ENCODE measurements around the gene KCTD6.

Gene KCTD6

GRCh38 chr3:58544541-58544940 lies 52.6 kb downstream of the KCTD6 start:
- in situ Hi-C loops (cut with MboI; ENCODE audit: low sequenced_read_pairs, unreplicated experiment): no loop called here

DNA sequence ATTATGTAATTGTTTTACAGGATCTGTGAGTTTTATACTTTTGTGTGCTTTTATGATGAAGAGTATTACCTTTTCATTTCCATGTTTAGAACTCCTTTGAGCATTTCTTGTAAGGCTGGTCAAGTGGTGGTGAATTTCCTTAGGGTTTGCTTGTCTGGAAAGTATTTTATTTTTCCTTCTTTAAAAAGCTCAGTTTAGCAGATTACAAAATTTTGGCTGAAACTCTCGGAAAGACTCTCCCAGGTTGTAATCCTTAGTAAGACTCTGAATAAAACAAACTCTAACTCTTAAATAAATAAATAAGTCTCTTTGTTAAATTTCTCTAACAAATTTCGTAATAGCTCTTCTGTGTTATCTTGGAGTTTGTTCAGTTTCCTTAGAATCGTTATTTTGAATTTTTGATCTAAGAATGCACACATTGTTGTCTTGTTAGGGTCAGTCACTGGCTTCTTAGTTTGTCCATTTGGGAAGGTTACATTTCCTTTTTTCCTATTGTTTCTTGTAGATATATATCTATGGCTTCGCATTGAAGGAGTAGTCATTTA lies 59.8 kb downstream of the KCTD6 start:
- in situ Hi-C loops (cut with MboI; ENCODE audit: low sequenced_read_pairs, unreplicated experiment): no loop called here
- DNase-seq (ENCODE audit: low spot score): no peak

More at GRCh38 chr3:58544541-58544940, 52.6 kb downstream of the KCTD6 start:
- TF ChIP-seq, protein P1, sequence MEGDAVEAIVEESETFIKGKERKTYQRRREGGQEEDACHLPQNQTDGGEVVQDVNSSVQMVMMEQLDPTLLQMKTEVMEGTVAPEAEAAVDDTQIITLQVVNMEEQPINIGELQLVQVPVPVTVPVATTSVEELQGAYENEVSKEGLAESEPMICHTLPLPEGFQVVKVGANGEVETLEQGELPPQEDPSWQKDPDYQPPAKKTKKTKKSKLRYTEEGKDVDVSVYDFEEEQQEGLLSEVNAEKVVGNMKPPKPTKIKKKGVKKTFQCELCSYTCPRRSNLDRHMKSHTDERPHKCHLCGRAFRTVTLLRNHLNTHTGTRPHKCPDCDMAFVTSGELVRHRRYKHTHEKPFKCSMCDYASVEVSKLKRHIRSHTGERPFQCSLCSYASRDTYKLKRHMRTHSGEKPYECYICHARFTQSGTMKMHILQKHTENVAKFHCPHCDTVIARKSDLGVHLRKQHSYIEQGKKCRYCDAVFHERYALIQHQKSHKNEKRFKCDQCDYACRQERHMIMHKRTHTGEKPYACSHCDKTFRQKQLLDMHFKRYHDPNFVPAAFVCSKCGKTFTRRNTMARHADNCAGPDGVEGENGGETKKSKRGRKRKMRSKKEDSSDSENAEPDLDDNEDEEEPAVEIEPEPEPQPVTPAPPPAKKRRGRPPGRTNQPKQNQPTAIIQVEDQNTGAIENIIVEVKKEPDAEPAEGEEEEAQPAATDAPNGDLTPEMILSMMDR (IDR thresholded peaks at IDR 0.05; ENCODE audit: borderline replicate concordance, control extremely low read depth, extremely low read depth, insufficient read depth, missing control alignments): no peak
- DNase-seq (ENCODE audit: low spot score): no peak

More for the DNA sequence above, 59.8 kb downstream of the KCTD6 start:
- TF ChIP-seq, protein P1 (IDR thresholded peaks at IDR 0.05; ENCODE audit: borderline replicate concordance, control extremely low read depth, extremely low read depth, insufficient read depth, missing control alignments): no peak

All from GM13976 (cell line).